ENCODE results near the gene EYS. TPM values are rescaled to one million over a fixed set of nuclear protein-coding genes. Genes with fewer than 3 reads are reported as not detected.
"Not testable (repeated sequence)": the region's sequence is repeated elsewhere in the genome, so short reads cannot be mapped to it uniquely, and the experiment has no call there.

The EYS gene
- polyA plus RNA-seq, 3 donors = 0.69 to 0.79 (median 0.70) TPM

DNA sequence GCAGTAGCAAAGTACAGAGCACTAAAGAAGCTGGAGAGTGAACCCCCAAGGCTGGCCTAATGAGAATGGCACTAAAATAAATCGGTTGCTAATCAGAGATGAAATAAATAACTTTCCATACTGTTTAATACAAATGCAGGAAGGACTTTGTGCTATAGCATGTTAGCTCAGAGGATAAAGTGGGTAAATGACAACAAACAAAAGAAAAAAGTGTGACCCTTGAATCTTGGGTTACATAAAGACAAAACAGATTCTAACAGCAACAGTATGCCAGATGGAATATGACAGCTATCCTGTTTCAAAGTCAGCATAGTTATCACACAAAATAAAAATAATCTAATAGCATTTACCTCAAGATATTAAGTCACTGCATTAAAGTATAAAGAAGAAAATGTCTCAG is 1448.7 kb downstream of the EYS start:
- DNase-seq (ENCODE audit: extremely low read depth in 1 of 11, low read depth in 9 of 11, low spot score in 4 of 11) = no peak

- DNase-seq (ENCODE audit: extremely low read depth in 1 of 11, low read depth in 9 of 11, low spot score in 4 of 11) = no peak
These were observed 1449.4 kb downstream of the EYS start for GRCh38 chr6:64257586-64257985.

- no peak for DNase-seq (ENCODE audit: extremely low read depth in 1 of 11, low read depth in 9 of 11, low spot score in 4 of 11)
These were observed 1450.5 kb downstream of the EYS start for GRCh38 chr6:64256483-64256882.

GRCh38 chr6:64255000-64255399 is 1452.0 kb downstream of the EYS start:
- DNase-seq (ENCODE audit: extremely low read depth in 1 of 11, low read depth in 9 of 11, low spot score in 4 of 11) = no peak

DNA sequence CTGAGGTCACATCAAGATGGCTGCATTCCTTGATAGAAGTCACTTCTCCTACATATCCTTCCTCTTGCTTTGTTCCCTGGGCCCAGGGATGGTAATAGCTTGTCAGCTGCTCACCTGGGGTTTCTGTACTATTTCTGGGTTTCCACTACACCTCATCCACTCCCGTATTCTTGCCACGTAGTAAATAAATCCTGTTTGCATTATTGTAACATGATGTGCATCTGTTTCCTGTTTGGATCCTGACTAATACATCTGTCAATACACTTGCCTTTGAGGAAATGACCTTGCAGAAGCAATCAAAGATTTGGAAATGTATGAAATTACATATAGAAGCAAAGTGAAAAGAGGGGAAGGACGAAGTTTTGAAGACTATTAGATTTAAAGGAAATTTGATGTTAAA is 1452.5 kb downstream of the EYS start:
- DNase-seq (ENCODE audit: extremely low read depth in 1 of 11, low read depth in 9 of 11, low spot score in 4 of 11) = no peak

GRCh38 chr6:64252256-64252655 is 1454.8 kb downstream of the EYS start:
- DNase-seq (ENCODE audit: extremely low read depth in 1 of 11, low read depth in 9 of 11, low spot score in 4 of 11) = no peak

GRCh38 chr6:64250126-64250525 is 1456.9 kb downstream of the EYS start:
- no peak for DNase-seq (ENCODE audit: extremely low read depth in 1 of 11, low read depth in 9 of 11, low spot score in 4 of 11)

- DNase-seq (ENCODE audit: extremely low read depth in 1 of 11, low read depth in 9 of 11, low spot score in 4 of 11) = no peak
These were observed 1457.9 kb downstream of the EYS start for GRCh38 chr6:64249115-64249514.

- no peak for DNase-seq (ENCODE audit: extremely low read depth in 1 of 11, low read depth in 9 of 11, low spot score in 4 of 11)
These were observed 1463.4 kb downstream of the EYS start for GRCh38 chr6:64243618-64244017.

DNA sequence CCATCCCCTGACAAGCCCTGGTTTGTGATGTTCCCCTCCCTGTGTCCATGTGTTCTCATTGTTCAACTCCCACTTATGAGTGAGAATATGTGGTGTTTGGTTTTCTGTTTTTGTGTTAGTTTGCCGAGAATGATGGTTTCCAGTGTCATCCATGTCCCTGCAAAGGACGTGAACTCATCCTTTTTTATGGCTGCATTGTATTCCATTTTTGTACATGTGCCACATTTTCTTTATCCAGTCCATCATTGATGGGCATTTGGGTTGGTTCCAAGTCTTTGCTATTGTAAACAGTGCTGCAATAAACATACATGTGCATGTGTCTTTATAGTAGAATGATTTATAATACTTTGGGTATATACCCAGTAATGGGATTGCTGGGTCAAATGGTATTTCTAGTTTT is 1468.1 kb downstream of the EYS start:
- DNase-seq (ENCODE audit: extremely low read depth in 1 of 11, low read depth in 9 of 11, low spot score in 4 of 11) = not testable (repeated sequence)

DNA sequence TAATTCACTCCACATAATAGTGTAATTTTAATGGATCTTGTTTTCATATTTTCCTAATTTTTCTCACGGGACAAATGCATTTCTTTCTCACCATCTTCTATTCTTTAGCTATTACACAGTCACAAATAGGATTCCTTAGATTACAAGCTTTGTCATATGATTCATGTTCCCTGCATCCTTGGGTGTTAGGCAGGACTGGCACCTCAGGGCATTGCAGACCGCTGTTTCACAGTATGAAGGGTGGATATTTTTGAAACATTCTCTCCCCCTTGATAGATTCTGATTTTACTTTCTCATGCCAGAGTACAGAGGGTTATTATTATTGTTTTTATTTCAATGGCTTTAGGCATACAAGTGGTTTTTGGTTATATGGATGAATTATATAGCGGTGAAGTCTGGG is 1469.0 kb downstream of the EYS start:
- no peak for DNase-seq (ENCODE audit: extremely low read depth in 1 of 11, low read depth in 9 of 11, low spot score in 4 of 11)

DNA sequence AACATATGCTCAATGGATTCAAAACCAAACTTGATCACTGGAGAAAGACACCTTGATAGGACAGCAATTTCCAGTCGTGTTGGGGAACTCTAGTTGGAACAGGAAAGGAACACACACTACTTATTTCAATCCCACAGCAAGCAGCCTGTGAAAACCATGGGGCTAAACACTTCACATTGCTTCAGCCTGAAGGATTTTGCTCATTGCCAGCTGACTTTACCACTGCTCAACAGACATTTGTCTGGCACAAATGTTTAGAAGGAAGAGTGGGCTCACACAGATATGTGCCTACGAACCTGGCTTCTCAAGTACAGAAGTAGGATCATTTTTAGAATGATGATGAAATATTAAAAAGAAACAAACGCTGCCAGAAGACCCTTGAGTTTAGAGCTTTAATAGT is 1473.3 kb downstream of the EYS start:
- DNase-seq (ENCODE audit: extremely low read depth in 1 of 11, low read depth in 9 of 11, low spot score in 4 of 11) = no peak

DNA sequence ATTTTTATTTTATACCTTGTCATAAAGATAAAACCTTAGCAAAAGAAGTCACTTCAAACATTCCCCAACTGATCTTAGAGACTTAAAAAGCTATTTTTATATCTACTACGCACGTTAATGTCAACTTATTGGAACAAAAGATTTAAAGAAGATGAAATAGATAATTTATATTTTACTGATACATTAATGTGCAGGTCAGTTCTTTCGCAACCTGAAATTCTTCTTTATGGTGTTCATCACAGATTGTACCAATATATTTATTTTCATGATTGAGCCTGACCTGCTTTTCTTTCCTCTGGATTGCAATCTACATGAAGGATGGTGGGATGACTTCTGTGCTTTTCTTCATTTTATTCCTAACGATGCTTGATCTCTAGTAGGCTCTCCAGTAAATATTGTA is 1475.1 kb downstream of the EYS start:
- no peak for DNase-seq (ENCODE audit: extremely low read depth in 1 of 11, low read depth in 9 of 11, low spot score in 4 of 11)

DNA sequence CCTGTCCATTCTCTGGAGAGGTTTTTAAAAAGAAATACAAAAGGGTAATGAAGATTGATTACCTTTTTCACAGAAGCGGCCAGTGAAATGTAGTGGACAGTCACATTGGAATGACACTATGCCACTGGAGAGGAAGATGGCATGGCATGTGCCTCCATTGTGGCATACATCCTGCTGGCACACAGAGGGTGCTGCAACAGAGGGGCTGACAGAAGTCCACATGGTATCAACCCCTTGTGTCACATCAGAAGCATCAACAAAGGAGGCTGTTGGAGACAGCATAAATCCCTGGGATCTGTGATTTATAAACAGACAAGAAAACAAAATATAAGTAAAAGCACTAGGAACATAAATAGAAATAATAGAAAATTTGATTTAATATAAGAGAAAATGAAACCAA is 1476.5 kb downstream of the EYS start:
- DNase-seq (ENCODE audit: extremely low read depth in 1 of 11, low read depth in 9 of 11, low spot score in 4 of 11) = no peak

DNA sequence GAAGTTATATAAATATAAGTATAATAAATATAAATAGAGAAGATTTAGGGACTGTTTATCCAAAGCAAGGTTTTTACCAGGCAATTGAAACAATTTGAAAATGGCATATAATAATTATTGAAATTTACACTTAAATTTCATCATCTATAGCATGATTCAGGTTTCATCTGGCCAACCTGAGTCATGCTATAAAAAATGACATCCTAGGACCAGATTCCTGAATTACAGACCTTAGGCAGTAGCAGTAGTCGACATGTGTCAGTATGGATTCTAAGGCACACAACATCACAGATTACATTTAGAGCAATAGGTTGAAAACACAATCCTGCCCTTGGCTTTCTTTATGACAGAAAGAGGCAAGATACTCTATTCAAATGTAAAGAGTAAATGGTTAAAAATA is 1479.2 kb downstream of the EYS start:
- no peak for DNase-seq (ENCODE audit: extremely low read depth in 1 of 11, low read depth in 9 of 11, low spot score in 4 of 11)

- DNase-seq (ENCODE audit: extremely low read depth in 1 of 11, low read depth in 9 of 11, low spot score in 4 of 11) = no peak
These were observed 1481.5 kb downstream of the EYS start for GRCh38 chr6:64225503-64225902.

DNA sequence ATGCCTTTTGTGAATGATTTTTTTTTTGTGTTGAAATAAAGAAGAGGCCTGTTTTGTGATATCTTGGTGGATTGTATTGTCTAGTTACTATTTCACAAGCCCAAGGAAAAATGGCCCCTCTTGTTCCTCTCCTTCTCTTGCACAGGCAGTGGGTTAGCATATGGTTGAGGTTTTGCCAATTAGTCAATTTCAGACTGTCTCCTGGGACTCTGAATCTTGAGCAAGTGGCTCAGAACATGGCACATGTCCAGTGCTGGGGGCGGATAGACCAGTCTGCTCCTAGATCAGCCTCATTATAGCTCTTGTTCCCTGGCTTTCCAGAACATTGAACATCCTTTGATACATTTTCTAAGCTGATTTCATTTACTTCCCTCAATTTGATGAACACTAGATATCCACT is 1482.2 kb downstream of the EYS start:
- no peak for DNase-seq (ENCODE audit: extremely low read depth in 1 of 11, low read depth in 9 of 11, low spot score in 4 of 11)

DNA sequence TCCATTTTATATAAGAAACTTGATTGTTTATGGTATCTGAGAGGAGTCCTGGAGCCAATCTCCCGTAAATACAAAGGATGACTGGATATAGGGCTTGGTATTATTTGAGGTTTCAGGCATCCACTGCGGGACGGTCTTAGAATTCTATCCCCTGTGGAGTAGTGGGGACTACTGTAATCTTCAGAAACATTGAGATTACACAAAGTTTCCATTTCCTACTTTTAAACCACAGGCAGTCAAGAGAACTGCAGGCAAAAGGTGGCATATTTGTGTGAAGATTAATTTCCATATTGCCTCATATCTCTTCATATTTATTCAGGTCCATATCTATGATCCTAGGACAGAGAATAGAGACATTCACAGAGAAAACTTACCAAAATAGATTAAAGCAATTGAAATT is 1485.2 kb downstream of the EYS start:
- no peak for DNase-seq (ENCODE audit: extremely low read depth in 1 of 11, low read depth in 9 of 11, low spot score in 4 of 11)

DNA sequence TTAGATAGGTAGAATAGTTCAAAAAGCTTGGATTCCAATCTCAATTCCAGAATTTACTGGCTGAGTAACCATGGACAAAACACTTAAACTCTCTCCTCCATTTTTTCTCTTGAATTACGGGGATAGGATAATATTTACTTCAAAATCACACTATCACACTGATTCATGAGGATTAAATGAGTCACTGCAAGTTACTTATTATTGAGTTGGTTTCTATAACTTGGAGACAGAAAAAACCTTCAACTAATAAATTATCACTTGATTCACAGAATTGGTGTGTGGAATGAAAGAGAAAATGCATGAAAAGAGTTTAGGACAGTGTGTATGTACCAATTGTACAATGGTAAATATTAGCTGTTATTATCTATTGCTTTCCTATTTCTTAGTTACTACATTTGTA is 1486.2 kb downstream of the EYS start:
- DNase-seq (ENCODE audit: extremely low read depth in 1 of 11, low read depth in 9 of 11, low spot score in 4 of 11) = no peak

DNA sequence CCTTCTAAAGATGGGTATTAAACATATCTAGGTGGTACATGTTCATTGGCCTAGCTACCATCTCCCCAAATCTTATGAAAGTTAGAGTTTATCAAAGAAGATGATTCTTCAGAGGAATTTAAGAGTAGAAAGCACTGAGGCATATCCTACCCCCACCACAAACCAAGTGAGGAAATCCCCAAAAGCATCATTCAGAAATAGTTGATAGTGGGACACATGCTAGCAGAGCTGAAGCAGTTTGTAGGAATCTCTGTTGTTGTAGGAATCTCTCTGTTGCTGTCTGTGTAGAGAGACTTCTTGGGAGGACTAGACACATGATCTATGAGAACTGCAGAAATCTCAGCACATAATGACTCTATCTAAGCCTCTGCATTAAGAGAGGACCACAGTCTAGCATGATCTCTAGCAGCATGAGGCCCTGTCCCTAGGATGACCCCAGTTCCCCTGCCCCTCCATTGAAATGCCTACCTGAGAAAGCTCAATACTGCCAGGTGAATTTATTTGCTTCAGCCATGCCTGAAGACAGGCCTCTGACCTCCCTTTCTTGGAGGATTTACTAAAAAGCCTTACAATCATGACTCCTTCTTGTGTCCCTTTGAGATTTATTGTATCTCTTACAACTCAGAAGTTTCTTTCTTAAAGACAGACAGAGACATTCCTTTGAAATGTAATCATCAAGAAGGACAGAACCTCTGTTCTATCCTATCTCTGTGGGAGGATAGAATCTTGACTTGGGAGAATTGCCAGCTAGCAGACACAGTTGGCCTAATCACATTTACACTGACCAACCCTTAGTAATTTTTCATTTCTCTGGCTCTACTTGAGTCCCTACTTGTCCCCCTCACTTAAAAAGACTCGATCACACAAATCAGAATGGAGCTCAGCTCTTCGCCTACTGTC is 1489.1 kb downstream of the EYS start:
- peak in 2 of 11 donors; percentile 1 to 3 for DNase-seq (ENCODE audit: extremely low read depth in 1 of 11, low read depth in 9 of 11, low spot score in 4 of 11)

DNA sequence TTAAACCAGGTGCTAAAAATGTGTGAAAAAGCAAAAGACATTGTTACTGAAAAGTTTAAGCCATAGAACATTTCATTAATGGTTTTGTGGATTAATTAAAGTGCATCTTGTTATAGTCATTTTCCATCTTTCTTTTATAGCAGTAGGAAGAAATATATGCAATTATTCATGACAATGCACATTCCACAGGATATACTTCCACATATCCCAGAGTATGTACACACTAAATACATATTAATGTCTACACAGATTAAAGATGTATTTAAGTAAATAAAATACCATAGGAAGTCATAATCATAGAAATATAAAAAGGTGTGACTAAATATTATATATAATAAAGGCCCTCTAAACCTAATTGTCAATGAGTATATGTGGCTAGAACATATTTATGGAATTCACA is 1492.7 kb downstream of the EYS start:
- DNase-seq (ENCODE audit: extremely low read depth in 1 of 11, low read depth in 9 of 11, low spot score in 4 of 11) = no peak
